DOHH2 (cell line): ENCODE measurements around the gene VWF.

Experiments used
- CTCF ChIP-seq: fragments of 200-600 bp; sonication (generic); IDR thresholded peaks from one replicate; pipeline ENCODE4 v1.5.1; 2014; ENCODE audit warnings: antibody characterized with exemption, mild to moderate bottlenecking, low read depth, low read length; ENCODE audit not compliant: poor library complexity, severe bottlenecking
- EZH2phosphoT487 ChIP-seq: fragments of 200-600 bp; sonication (generic); IDR thresholded peaks from 2 replicates; pipeline ENCODE4 v1.6.1; 2017; ENCODE audit warnings: borderline replicate concordance, mild to moderate bottlenecking, antibody characterized with exemption, low read length, moderate library complexity, mixed read lengths

- no peak for TF ChIP-seq CTCF
- no peak for TF ChIP-seq EZH2phosphoT487
These were observed 29.2 kb downstream of the VWF start for GRCh38 chr12:6095269-6095668.
